GM12872 (cell line): ENCODE measurements around the gene RPL10.

Source experiments
- CTCF ChIP-seq: IDR thresholded peaks from 3 replicates; pipeline ENCODE4 v1.5.1; 2011; ENCODE audit warnings: low read depth, mild to moderate bottlenecking, low read length, moderate library complexity; ENCODE audit not compliant: insufficient read depth

Gene RPL10

GRCh38 chrX:154398668-154399526 lies 720 bp downstream of the RPL10 start:
- peak; percentile 65 for TF ChIP-seq CTCF

GRCh38 chrX:154399527-154400368 lies 1.6 kb downstream of the RPL10 start:
- no peak for TF ChIP-seq CTCF

DNA sequence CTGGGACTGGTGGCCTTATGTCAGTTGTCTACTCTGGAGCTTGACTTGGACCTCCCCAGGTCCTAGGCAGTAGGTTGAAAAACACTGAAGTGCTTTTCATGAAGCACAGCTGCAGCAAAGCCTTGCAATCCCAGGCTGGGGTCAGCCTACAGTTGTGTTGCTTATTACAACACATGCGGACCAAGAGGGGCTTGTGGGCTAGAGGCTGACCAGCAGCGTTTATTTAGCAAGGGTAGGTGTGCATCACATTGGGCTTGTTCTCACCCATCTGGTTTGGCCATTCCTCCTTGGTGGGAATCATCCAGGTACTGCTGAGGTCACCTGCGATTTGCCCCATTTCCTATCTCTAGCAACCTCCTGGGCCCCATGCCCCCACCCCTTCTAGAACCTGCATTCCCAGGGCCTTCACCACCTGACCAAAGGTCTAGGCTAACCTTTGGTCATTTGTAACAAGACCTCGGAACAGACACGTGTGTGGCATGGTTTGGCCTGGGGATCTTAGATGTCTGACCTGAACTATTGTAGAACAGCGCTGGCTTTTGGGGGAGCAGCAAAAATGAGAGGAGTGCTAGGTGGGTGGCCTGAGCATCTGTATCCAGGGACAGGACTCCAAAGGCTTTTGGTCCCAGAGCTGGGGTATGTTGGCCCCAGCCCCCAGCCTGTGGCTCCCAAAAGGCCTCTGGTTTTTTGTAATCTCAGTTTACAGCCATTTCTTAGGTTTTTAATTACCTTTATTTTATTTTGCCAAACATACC lies 3.0 kb downstream of the RPL10 start:
- TF ChIP-seq CTCF, result no peak

DNA sequence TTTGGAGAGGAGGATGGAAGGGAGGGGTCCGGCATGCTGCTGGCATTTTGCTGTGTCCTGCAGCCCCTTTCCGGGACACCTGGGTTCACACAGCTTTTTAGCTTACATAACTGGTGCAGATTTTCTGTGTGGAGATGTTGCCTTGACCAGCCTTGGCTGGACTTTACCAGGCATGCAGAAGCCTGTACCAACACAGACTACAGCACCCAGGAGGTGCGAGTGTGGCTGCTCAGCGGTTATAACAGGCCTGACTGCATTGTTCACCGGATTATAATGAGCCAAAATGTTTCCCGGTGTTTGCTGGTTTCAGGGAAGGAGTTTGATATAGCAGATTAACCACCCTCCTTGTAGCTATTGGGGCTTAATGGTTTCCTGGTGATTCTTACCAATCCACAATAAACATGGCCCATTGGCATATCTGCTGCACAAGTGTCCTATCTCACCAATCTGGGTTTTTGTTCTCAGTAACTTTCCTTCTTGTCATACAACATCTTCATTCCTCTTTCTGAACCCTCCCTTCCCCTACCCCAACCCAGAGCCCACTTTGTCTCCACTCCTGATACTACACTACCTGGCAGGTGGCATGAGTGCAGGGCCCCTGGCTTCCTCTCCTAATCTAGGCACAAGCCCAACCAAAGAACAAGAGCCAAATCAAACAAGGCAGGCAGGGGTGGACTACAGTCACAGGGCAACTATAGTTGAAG lies 3.9 kb downstream of the RPL10 start:
- TF ChIP-seq CTCF, result no peak

- TF ChIP-seq CTCF, result no peak
Measured at GRCh38 chrX:154402622-154403127, 4.5 kb downstream of the RPL10 start.

GRCh38 chrX:154403192-154403591 lies 5.0 kb downstream of the RPL10 start:
- TF ChIP-seq CTCF, result no peak
